GM12878 (cell line): ENCODE data around the gene HIVEP2. TPM values are rescaled to one million over a fixed set of nuclear protein-coding genes. Genes with fewer than 3 reads are reported as not detected.

ENCODE experiments used
- BRCA1 ChIP-seq: IDR thresholded peaks from 2 replicates; pipeline ENCODE4 v1.6.1; 2011; ENCODE audit warnings: low read depth, low read length, improper control_type of control experiment
- CEBPB ChIP-seq, 2 experiments: fragments of 150-350 bp in 1 of 2; IDR thresholded peaks; 2 replicates each; pipeline ENCODE4 v1.6.1; 2012 to 2014; ENCODE audit warnings: low read depth in 2 of 2, low read length in 2 of 2, borderline replicate concordance in 1 of 2, inconsistent platforms in 1 of 2
- CREM ChIP-seq: IDR thresholded peaks from 2 replicates; pipeline ENCODE4 v1.6.1; 2014; ENCODE audit warnings: antibody characterized with exemption, low read depth
- ESRRA ChIP-seq: IDR thresholded peaks from 2 replicates; pipeline ENCODE4 v1.6.1; 2012; ENCODE audit warnings: mild to moderate bottlenecking, low read length, improper control_type of control experiment
- GABPA ChIP-seq: IDR thresholded peaks from 2 replicates; pipeline ENCODE4 v1.6.1; 2014; ENCODE audit warnings: antibody characterized with exemption, low read depth, mild to moderate bottlenecking, inconsistent platforms
- IKZF2 ChIP-seq, 2 experiments: fragments of 450-650 bp; IDR thresholded peaks; 2 replicates each; pipeline ENCODE4 v1.6.1; 2017; ENCODE audit warnings: mild to moderate bottlenecking in 2 of 2, moderate library complexity in 2 of 2
- NFIC ChIP-seq: IDR thresholded peaks from 2 replicates; pipeline ENCODE4 v1.6.1; 2012; ENCODE audit warnings: low read depth, mild to moderate bottlenecking, inconsistent platforms, low read length, moderate library complexity
- NR2F1 ChIP-seq: fragments of 450-650 bp; conservative IDR thresholded peaks from 2 replicates; pipeline ENCODE4 v1.6.1; 2017; ENCODE audit warnings: mild to moderate bottlenecking
- NRF1 ChIP-seq: conservative IDR thresholded peaks from 2 replicates; pipeline ENCODE4 v1.6.1; 2011; ENCODE audit warnings: mild to moderate bottlenecking, low read depth, low read length, improper control_type of control experiment
- PAX8 ChIP-seq: fragments of 450-650 bp; IDR thresholded peaks from 2 replicates; pipeline ENCODE4 v1.6.1; 2017; ENCODE audit warnings: mild to moderate bottlenecking, moderate library complexity
- RELA ChIP-seq: fragments of 450-650 bp; IDR thresholded peaks from 2 replicates; pipeline ENCODE4 v1.8.0; 2014; ENCODE audit warnings: borderline replicate concordance; ENCODE audit not compliant: partially characterized antibody
- STAT3 ChIP-seq: IDR thresholded peaks from 2 replicates; pipeline ENCODE4 v1.6.1; 2011; ENCODE audit warnings: low read depth, low read length, improper control_type of control experiment
- WRNIP1 ChIP-seq: IDR thresholded peaks from 2 replicates; pipeline ENCODE4 v1.6.1; 2011; ENCODE audit warnings: low read depth, low read length, improper control_type of control experiment, borderline replicate concordance
- ZBED1 ChIP-seq: IDR thresholded peaks from 2 replicates; pipeline ENCODE4 v1.6.1; 2016; ENCODE audit warnings: borderline replicate concordance
- ZSCAN29 ChIP-seq: fragments of 450-650 bp; IDR thresholded peaks from 2 replicates; pipeline ENCODE4 v1.6.1; 2017; ENCODE audit warnings: mild to moderate bottlenecking, moderate library complexity
- polyA plus RNA-seq, 11 experiments: library from polyadenylated mRNA; depleted of rRNA in 4 of 11; unstranded in 6 of 11; stranded (reverse) in 5 of 11; fragments of >200 nt; fragmentation: Nextera tagmentation in 4 of 11; fragmentation: Illumina TruSeq in 1 of 11; extraction: Ambion mirVana in 4 of 11; extraction: Trizol in 1 of 11; gene quantifications; 1 replicate in 1 of 11; 2 replicates in 10 of 11; pipeline versions ENCODE4 v1.2.1 to v1.2.3, GENCODE V29; 2011 to 2016; ENCODE audit warnings: inconsistent platforms in 2 of 11, missing spikeins in 2 of 11, low read depth in 1 of 11
- total RNA-seq, 4 experiments: library from RNA; depleted of rRNA in 3 of 4; stranded (reverse); fragments of >200 nt in 3 of 4; fragmentation: Illumina TruSeq in 1 of 4; extraction: Trizol in 1 of 4; gene quantifications; 2 replicates each; pipeline versions ENCODE4 v1.2.1 to v1.2.3, GENCODE V29; 2013 to 2021
- TF ChIP-seq, protein P1 (sequence below): fragments of 150-350 bp; IDR thresholded peaks from 2 replicates; pipeline ENCODE4 v1.6.1; 2016; ENCODE audit warnings: low read depth, low read length
- TF ChIP-seq, protein P2 (sequence below): IDR thresholded peaks from 2 replicates; pipeline ENCODE4 v1.6.1; 2012; ENCODE audit warnings: low read length, inconsistent platforms
- TF ChIP-seq, protein P3 (sequence below): fragments of 450-650 bp; IDR thresholded peaks from 2 replicates; pipeline ENCODE4 v1.6.1; 2017; ENCODE audit warnings: mild to moderate bottlenecking
- TF ChIP-seq, protein P4 (sequence below): IDR thresholded peaks from 2 replicates; pipeline ENCODE4 v1.6.1; 2011; ENCODE audit warnings: borderline replicate concordance, low read depth, mild to moderate bottlenecking, moderate library complexity, mixed read lengths, low read length; ENCODE audit not compliant: insufficient read depth; ENCODE audit errors: extremely low read length
- TF ChIP-seq, protein P5 (sequence below): fragments of 450-650 bp; formaldehyde crosslinking; IDR thresholded peaks from 2 replicates; pipeline ENCODE4 v1.4.0; 2022; ENCODE audit warnings: mild to moderate bottlenecking, moderate library complexity

HIVEP2 gene
- total and polyA plus RNA-seq, 10 of the 15 experiments (the other 5 are each of a cell fraction or from before 2014, with no cell fraction given) = 1.2 to 15.7 (median 10.2) TPM

DNA sequence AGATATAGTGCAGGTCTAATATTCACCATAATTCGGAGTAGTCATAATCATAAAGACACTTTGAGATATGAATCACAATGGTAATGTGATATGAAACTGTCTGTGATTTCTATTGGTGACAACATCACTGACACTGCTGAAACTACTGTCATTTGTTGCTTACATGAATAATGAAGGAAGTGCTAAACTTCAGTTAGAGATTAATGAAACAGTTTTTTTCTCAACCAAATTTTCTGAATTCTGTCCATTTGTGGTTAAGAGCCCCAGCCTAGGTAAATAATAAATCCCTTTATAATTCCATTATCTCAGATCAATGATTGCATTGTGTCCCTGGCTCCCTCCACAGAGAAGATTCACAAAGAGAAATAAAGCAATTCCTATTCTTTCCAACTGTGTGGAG, 122.6 kb downstream of the HIVEP2 start (continued):
- TF ChIP-seq WRNIP1 = no peak
- TF ChIP-seq BRCA1 = no peak
- no peak for TF ChIP-seq ZBED1
- no peak for TF ChIP-seq NR2F1
- peak; percentile 49; the same call in 1 of the 2 replicates for TF ChIP-seq GABPA
- TF ChIP-seq, protein P1, sequence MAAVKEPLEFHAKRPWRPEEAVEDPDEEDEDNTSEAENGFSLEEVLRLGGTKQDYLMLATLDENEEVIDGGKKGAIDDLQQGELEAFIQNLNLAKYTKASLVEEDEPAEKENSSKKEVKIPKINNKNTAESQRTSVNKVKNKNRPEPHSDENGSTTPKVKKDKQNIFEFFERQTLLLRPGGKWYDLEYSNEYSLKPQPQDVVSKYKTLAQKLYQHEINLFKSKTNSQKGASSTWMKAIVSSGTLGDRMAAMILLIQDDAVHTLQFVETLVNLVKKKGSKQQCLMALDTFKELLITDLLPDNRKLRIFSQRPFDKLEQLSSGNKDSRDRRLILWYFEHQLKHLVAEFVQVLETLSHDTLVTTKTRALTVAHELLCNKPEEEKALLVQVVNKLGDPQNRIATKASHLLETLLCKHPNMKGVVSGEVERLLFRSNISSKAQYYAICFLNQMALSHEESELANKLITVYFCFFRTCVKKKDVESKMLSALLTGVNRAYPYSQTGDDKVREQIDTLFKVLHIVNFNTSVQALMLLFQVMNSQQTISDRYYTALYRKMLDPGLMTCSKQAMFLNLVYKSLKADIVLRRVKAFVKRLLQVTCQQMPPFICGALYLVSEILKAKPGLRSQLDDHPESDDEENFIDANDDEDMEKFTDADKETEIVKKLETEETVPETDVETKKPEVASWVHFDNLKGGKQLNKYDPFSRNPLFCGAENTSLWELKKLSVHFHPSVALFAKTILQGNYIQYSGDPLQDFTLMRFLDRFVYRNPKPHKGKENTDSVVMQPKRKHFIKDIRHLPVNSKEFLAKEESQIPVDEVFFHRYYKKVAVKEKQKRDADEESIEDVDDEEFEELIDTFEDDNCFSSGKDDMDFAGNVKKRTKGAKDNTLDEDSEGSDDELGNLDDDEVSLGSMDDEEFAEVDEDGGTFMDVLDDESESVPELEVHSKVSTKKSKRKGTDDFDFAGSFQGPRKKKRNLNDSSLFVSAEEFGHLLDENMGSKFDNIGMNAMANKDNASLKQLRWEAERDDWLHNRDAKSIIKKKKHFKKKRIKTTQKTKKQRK = no peak
- TF ChIP-seq CEBPB (IDR thresholded peaks at IDR 0.05; ENCODE audit: borderline replicate concordance in 1 of 2, low read depth in 2 of 2, low read length in 2 of 2) = peak in 1 of 2 experiments; percentile 47; a peak in 1 of 4 replicates
- no peak for TF ChIP-seq ESRRA
- TF ChIP-seq NFIC = peak; percentile 90
- TF ChIP-seq, protein P2, sequence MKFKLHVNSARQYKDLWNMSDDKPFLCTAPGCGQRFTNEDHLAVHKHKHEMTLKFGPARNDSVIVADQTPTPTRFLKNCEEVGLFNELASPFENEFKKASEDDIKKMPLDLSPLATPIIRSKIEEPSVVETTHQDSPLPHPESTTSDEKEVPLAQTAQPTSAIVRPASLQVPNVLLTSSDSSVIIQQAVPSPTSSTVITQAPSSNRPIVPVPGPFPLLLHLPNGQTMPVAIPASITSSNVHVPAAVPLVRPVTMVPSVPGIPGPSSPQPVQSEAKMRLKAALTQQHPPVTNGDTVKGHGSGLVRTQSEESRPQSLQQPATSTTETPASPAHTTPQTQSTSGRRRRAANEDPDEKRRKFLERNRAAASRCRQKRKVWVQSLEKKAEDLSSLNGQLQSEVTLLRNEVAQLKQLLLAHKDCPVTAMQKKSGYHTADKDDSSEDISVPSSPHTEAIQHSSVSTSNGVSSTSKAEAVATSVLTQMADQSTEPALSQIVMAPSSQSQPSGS = peak; percentile 81
- TF ChIP-seq, protein P3, sequence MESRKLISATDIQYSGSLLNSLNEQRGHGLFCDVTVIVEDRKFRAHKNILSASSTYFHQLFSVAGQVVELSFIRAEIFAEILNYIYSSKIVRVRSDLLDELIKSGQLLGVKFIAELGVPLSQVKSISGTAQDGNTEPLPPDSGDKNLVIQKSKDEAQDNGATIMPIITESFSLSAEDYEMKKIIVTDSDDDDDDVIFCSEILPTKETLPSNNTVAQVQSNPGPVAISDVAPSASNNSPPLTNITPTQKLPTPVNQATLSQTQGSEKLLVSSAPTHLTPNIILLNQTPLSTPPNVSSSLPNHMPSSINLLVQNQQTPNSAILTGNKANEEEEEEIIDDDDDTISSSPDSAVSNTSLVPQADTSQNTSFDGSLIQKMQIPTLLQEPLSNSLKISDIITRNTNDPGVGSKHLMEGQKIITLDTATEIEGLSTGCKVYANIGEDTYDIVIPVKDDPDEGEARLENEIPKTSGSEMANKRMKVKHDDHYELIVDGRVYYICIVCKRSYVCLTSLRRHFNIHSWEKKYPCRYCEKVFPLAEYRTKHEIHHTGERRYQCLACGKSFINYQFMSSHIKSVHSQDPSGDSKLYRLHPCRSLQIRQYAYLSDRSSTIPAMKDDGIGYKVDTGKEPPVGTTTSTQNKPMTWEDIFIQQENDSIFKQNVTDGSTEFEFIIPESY = no peak
- no peak for TF ChIP-seq NRF1
- TF ChIP-seq IKZF2 (IDR thresholded peaks at IDR 0.05) = peak; percentile 80 to 81
- TF ChIP-seq, protein P4, sequence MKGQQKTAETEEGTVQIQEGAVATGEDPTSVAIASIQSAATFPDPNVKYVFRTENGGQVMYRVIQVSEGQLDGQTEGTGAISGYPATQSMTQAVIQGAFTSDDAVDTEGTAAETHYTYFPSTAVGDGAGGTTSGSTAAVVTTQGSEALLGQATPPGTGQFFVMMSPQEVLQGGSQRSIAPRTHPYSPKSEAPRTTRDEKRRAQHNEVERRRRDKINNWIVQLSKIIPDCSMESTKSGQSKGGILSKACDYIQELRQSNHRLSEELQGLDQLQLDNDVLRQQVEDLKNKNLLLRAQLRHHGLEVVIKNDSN = no peak
- TF ChIP-seq STAT3 = peak; percentile 93
- TF ChIP-seq CREM = peak; percentile 82
- TF ChIP-seq RELA = no peak
- TF ChIP-seq PAX8 = no peak
- TF ChIP-seq ZSCAN29 = no peak
- TF ChIP-seq, protein P5, sequence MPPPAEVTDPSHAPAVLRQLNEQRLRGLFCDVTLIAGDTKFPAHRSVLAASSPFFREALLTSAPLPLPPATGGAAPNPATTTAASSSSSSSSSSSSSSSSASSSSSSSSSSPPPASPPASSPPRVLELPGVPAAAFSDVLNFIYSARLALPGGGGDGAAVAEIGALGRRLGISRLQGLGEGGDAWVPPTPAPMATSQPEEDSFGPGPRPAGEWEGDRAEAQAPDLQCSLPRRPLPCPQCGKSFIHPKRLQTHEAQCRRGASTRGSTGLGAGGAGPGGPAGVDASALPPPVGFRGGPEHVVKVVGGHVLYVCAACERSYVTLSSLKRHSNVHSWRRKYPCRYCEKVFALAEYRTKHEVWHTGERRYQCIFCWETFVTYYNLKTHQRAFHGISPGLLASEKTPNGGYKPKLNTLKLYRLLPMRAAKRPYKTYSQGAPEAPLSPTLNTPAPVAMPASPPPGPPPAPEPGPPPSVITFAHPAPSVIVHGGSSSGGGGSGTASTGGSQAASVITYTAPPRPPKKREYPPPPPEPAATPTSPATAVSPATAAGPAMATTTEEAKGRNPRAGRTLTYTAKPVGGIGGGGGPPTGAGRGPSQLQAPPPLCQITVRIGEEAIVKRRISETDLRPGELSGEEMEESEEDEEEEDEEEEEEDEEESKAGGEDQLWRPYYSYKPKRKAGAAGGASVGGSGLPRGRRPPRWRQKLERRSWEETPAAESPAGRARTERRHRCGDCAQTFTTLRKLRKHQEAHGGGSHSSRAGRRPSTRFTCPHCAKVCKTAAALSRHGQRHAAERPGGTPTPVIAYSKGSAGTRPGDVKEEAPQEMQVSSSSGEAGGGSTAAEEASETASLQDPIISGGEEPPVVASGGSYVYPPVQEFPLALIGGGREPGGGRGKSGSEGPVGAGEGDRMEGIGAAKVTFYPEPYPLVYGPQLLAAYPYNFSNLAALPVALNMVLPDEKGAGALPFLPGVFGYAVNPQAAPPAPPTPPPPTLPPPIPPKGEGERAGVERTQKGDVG (CRISPR knock-in tag) = no peak
